Activated CD4-positive, alpha-beta T cell treated with anti-CD3 and anti-CD28 coated beads, Interleukin-2, amount 10 ng/mL, durations not matched to agents 7 days and 5 days (primary cell): Measurements from ENCODE around the gene THG1L. TPM values are rescaled to one million over a fixed set of nuclear protein-coding genes. Genes with fewer than 3 reads are reported as not detected.
"Not testable (repeated sequence)": the region's sequence is repeated elsewhere in the genome, so short reads cannot be mapped to it uniquely, and the experiment has no call there.

Source experiments
- CTCF ChIA-PET: fragments of 350-600 bp; sonication (Branson Sonifier 250); formaldehyde crosslinking; loops from one replicate; lab custom pipeline; 2021; ENCODE audit warnings: antibody characterized with exemption; lab: Charles Lee
- POLR2A ChIA-PET: fragments of 350-600 bp; sonication (Branson Sonifier 250); formaldehyde crosslinking; loops from one replicate; lab custom pipeline; 2021; ENCODE audit warnings: antibody characterized with exemption; lab: Charles Lee
- DNase-seq: peaks from one replicate; pipeline ENCODE4 v3.0.0-alpha.2; 2020
- H3K27ac Mint-ChIP-seq: one replicate; pipeline ENCODE4 v1.8.0; 2021; ENCODE audit warnings: mild to moderate bottlenecking, moderate library complexity, mixed read lengths
- H3K27me3 Mint-ChIP-seq: one replicate; pipeline ENCODE4 v1.8.0; 2021; ENCODE audit warnings: mixed read lengths
- H3K36me3 Mint-ChIP-seq: one replicate; pipeline ENCODE4 v1.8.0; 2021; ENCODE audit warnings: low read depth, mixed read lengths
- H3K4me1 Mint-ChIP-seq: one replicate; pipeline ENCODE4 v1.8.0; 2021; ENCODE audit warnings: mixed read lengths
- H3K4me3 Mint-ChIP-seq: one replicate; pipeline ENCODE4 v1.8.0; 2021; ENCODE audit warnings: mild to moderate bottlenecking, moderate library complexity, mixed read lengths
- H3K9me3 Mint-ChIP-seq: one replicate; pipeline ENCODE4 v1.8.0; 2021; ENCODE audit warnings: mixed read lengths
- total RNA-seq, 2 experiments: library from RNA; stranded (reverse); gene quantifications; one replicate each; pipeline ENCODE4 v1.2.3, GENCODE V29; 2021

THG1L gene
- 10 to 100 TPM; 10.8 to 13.9 TPM for total RNA-seq

- H3K36me3 Mint-ChIP-seq: peaks cover 10% of the 10 kb centered on the region
- CTCF ChIA-PET: interaction anchor here (0.6 to 3.2 kb wide), 8 partner anchors 9 to 413 kb away, joined by 3 to 25 read pairs (median 3); partner anchors contain the start of gene LSM11
- H3K27me3 Mint-ChIP-seq: no peaks in the 10 kb centered on the region
- peaks cover 20% of the 10 kb centered on the region for H3K4me1 Mint-ChIP-seq
- DNase-seq: peak; percentile 99
- POLR2A ChIA-PET: no interaction called here
- H3K27ac Mint-ChIP-seq: peak within 1 kb of the TSS; percentile 89
- no peaks in the 10 kb centered on the region for H3K9me3 Mint-ChIP-seq
- peak within 1 kb of the TSS; percentile 83 for H3K4me3 Mint-ChIP-seq
Measured at GRCh38 chr5:157731272-157732129, at the start of gene THG1L. THG1L (plus strand) TSS chr5:157731420; CDS start chr5:157731441, 21 bp downstream.

DNA sequence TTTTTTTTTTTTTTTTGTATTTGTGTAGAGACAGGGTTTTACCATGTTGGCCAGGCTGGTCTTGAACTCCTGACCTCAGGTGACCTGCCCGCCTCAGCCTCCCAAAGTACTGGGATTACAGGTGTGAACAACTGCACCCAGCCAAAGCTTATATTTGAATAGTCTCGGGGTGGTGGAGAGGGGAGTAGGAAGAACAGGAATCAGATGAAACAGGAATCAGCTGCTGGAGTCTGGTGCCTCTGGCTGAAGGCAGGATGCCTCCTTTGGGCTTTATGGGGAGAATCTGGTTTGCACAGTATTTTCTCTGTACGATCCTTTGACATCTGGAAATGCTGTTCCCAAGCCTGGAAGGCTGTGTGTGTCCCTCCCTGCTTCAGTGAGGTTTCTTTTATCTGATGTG is 49.0 kb upstream of the THG1L start:
- no peak for DNase-seq
- Mint-ChIP-seq H3K27me3 (no peaks in the 10 kb centered on the region), H3K9me3 (no peaks in the 10 kb centered on the region), H3K27ac (no peak overlapping the region), H3K36me3 (no peaks in the 10 kb centered on the region), H3K4me1 (no peaks in the 10 kb centered on the region), H3K4me3 (no peak overlapping the region)
- ChIA-PET CTCF (interaction anchor here (0.9 to 1.9 kb wide), 5 partner anchors 8 to 59 kb away, joined by 3 to 5 read pairs (median 3); no protein-coding TSS in a partner anchor), POLR2A (no interaction called here)

GRCh38 chr5:157686276-157687197 is 44.7 kb upstream of the THG1L start:
- H3K9me3 Mint-ChIP-seq, POLR2A ChIA-PET, H3K4me1 Mint-ChIP-seq, DNase-seq, H3K36me3 Mint-ChIP-seq, H3K27me3 Mint-ChIP-seq, H3K27ac Mint-ChIP-seq, H3K4me3 Mint-ChIP-seq: not testable (repeated sequence)
- CTCF ChIA-PET: interaction anchor here (1.3 kb wide), 1 partner anchor 18 kb away, joined by 4 read pairs; no protein-coding TSS in a partner anchor

- H3K27me3 Mint-ChIP-seq: no peaks in the 10 kb centered on the region
- no peak overlapping the region for H3K4me3 Mint-ChIP-seq
- peaks cover 5% of the 10 kb centered on the region for H3K9me3 Mint-ChIP-seq
- peaks cover 6% of the 10 kb centered on the region for H3K36me3 Mint-ChIP-seq
- no peak for DNase-seq
- ChIA-PET POLR2A (no interaction called here), CTCF (no interaction called here)
- peaks cover 2% of the 10 kb centered on the region for H3K4me1 Mint-ChIP-seq
- H3K27ac Mint-ChIP-seq: no peak overlapping the region
Measured at GRCh38 chr5:157687198-157687554, 44.0 kb upstream of the THG1L start.

DNA sequence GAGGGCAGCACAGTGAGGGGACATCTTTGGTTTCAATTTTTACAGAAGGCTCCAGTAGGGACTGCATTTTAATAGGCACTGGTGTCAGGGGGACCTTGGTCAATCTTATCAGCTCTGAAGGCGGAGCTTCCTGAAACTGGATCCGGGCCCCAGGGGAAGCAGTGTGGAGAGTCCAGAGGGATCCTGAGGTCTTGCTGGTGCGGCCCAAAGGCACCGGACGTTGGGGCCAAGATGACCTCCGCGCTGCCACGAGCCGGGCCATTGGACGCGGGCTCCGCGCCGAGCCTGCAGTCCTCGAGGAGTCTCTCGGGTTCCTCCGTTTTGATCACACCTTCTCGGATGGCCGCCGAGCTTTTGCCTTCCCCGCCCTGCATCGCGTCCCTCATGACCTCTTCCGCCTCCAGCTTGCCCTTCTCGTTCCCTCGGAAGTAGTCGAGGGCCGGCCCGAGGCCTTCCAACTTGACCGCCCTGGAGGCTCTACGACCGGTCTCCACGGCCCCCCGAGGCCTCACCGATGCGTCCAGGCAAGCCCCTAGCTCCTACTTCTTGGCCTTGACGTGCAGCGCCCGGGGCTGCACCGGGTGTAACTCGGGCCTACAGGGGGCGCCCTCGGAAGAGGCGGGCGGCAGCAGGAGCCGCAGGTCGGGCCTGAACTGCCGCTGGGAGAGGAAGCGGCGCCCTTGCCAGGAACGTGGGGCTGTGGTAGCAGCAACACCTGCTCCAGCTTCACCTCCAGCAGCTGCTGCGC is 41.1 kb upstream of the THG1L start:
- H3K4me1 Mint-ChIP-seq: peaks cover 2% of the 10 kb centered on the region
- peak; percentile 39 for DNase-seq
- no peak overlapping the region for H3K27ac Mint-ChIP-seq
- peaks cover 8% of the 10 kb centered on the region for H3K9me3 Mint-ChIP-seq
- POLR2A ChIA-PET: no interaction called here
- H3K36me3 Mint-ChIP-seq: peaks cover 6% of the 10 kb centered on the region
- CTCF ChIA-PET: interaction anchor here (0.7 to 1.9 kb wide), 5 partner anchors 8 to 128 kb away, joined by 3 to 6 read pairs (median 4); no protein-coding TSS in a partner anchor
- no peak overlapping the region for H3K4me3 Mint-ChIP-seq
- H3K27me3 Mint-ChIP-seq: no peaks in the 10 kb centered on the region

- Mint-ChIP-seq H3K4me3 (no peak overlapping the region), H3K4me1 (peaks cover 2% of the 10 kb centered on the region), H3K27me3 (no peaks in the 10 kb centered on the region), H3K36me3 (peaks cover 6% of the 10 kb centered on the region), H3K27ac (no peak overlapping the region), H3K9me3 (peaks cover 8% of the 10 kb centered on the region)
- ChIA-PET CTCF (interaction anchor here (1.1 to 1.9 kb wide), 4 partner anchors 9 to 129 kb away, joined by 3 to 6 read pairs (median 4); no protein-coding TSS in a partner anchor), POLR2A (no interaction called here)
- DNase-seq: no peak
Measured at GRCh38 chr5:157690690-157691433, 40.4 kb upstream of the THG1L start.

DNA sequence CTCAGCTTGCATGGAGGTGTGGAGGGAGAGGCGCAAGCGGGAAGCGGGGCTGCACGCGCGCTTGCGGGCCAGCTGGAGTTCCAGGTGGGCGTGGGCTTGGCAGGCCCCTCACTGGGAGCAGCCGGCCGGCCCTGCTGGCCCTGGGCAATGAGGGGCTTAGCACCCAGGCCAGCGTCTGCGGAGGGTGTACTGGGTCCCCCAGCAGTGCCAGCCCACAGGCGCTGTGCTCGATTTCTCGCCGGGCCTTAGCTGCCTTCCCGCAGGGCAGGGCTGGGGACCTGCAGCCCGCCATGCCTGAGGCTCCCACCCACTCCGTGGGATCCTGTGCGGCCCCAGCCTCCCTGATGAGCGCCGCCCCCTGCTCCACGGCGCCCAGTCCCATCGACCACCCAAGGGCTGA is 37.4 kb upstream of the THG1L start:
- H3K4me1 Mint-ChIP-seq, H3K4me3 Mint-ChIP-seq, H3K36me3 Mint-ChIP-seq, CTCF ChIA-PET, POLR2A ChIA-PET, H3K27me3 Mint-ChIP-seq, H3K27ac Mint-ChIP-seq, DNase-seq: not testable (repeated sequence)
- peaks cover 17% of the 10 kb centered on the region for H3K9me3 Mint-ChIP-seq

- H3K4me1 Mint-ChIP-seq: not testable (repeated sequence)
Measured at GRCh38 chr5:157696154-157696553, 35.1 kb upstream of the THG1L start.

GRCh38 chr5:157698674-157699073 is 32.5 kb upstream of the THG1L start:
- DNase-seq, H3K27ac Mint-ChIP-seq, H3K36me3 Mint-ChIP-seq, H3K4me1 Mint-ChIP-seq, H3K4me3 Mint-ChIP-seq, POLR2A ChIA-PET: not testable (repeated sequence)
- Mint-ChIP-seq H3K27me3 (peaks cover 15% of the 10 kb centered on the region), H3K9me3 (peaks cover 17% of the 10 kb centered on the region)
- CTCF ChIA-PET: interaction anchor here (0.7 kb wide), 1 partner anchor 16 kb away, joined by 3 read pairs; no protein-coding TSS in a partner anchor

More at GRCh38 chr5:157696154-157696553, 35.1 kb upstream of the THG1L start:
- H3K36me3 Mint-ChIP-seq: peaks cover 10% of the 10 kb centered on the region
- DNase-seq, H3K4me3 Mint-ChIP-seq, CTCF ChIA-PET, H3K27me3 Mint-ChIP-seq, H3K27ac Mint-ChIP-seq: not testable (repeated sequence)
- peaks cover 20% of the 10 kb centered on the region for H3K9me3 Mint-ChIP-seq
- POLR2A ChIA-PET: interaction anchor here (0.6 kb wide), 1 partner anchor 39 kb away, joined by 3 read pairs; no protein-coding TSS in a partner anchor

DNA sequence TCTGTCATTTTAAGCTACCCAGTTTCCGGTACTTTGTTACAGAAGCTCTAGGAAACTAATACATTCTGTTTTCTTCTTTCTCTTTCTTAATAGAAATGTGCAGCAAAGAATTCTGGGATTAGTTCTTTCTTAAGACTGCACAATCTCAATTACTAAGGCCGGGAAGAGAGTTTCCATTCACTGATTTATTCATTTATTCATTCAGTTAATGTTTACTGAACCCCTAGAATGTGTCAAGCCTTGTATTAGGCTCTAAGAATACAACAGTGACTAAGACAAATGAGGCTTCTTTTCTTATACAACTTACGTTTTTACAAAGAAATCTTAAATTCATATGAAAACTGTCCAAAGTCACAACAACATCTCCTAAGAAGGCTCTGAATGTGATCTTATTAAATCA is 27.5 kb upstream of the THG1L start:
- Mint-ChIP-seq H3K4me1 (no peaks in the 10 kb centered on the region), H3K9me3 (peaks cover 9% of the 10 kb centered on the region), H3K27ac (no peak overlapping the region), H3K27me3 (peaks cover 19% of the 10 kb centered on the region), H3K36me3 (peaks cover 3% of the 10 kb centered on the region), H3K4me3 (no peak overlapping the region)
- CTCF ChIA-PET: no interaction called here
- POLR2A ChIA-PET: no interaction called here
- DNase-seq: no peak

GRCh38 chr5:157708866-157709265 is 22.4 kb upstream of the THG1L start:
- Mint-ChIP-seq H3K27ac (no peak overlapping the region), H3K36me3 (no peaks in the 10 kb centered on the region), H3K4me1 (no peaks in the 10 kb centered on the region), H3K4me3 (no peak overlapping the region), H3K9me3 (no peaks in the 10 kb centered on the region), H3K27me3 (peaks cover 10% of the 10 kb centered on the region)
- no peak for DNase-seq
- POLR2A ChIA-PET: no interaction called here
- CTCF ChIA-PET: interaction anchor here (0.6 to 2.4 kb wide), 5 partner anchors 10 to 277 kb away, joined by 3 to 10 read pairs (median 4); partner anchors contain the start of gene LSM11
